ENCODE measurements around the gene KRTAP19-1. TPM values are rescaled to one million over a fixed set of nuclear protein-coding genes. Genes with fewer than 3 reads are reported as not detected.

The KRTAP19-1 gene
- total and polyA plus RNA-seq, 2 of the 8 experiments (the other 6 are each of a cell fraction or from before 2014, with no cell fraction given) = not detected

DNA sequence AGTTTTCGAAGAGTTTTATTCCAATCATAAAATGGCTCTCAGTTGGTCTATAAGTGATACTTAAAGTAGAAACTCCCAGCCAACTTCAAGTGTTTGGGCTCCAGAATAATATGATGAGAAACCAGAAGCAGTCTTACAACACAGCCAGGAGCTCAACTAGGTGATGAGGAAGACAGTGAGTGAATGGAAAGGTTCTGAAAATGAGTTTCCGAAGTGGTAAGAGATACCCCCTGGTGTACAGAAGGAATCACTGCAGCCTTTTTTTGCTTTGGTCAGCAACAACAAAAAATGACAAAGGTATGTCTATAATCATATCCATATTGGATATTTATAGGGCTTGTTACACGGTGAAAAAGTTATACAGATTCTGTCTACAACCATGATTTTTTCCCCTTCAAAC lies 16.5 kb downstream of the KRTAP19-1 start (continued):
- TF ChIP-seq, protein P1, sequence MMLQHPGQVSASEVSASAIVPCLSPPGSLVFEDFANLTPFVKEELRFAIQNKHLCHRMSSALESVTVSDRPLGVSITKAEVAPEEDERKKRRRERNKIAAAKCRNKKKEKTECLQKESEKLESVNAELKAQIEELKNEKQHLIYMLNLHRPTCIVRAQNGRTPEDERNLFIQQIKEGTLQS (IDR thresholded peaks at IDR 0.05; ENCODE audit: insufficient read depth, low read depth, low read length) = no peak
- TF ChIP-seq GTF2F1 (IDR thresholded peaks at IDR 0.05; ENCODE audit: borderline replicate concordance, low read depth, low read length) (no peak), SIX5 (IDR thresholded peaks at IDR 0.05; ENCODE audit: low read depth, low read length) (no peak), KDM5A (IDR thresholded peaks at IDR 0.05; ENCODE audit: low read length) (no peak), NANOG (IDR thresholded peaks at IDR 0.05; ENCODE audit: insufficient read depth, low read depth, low read length, poor library complexity, severe bottlenecking) (no peak), CHD2 (IDR thresholded peaks at IDR 0.05; ENCODE audit: low read length) (no peak)
